Measurements from ENCODE around the gene LIPI.

GRCh38 chr21:14223365-14223764 lies 12.6 kb upstream of the LIPI start:
- TF ChIP-seq CTCF (IDR thresholded peaks at IDR 0.05) = no peak
- TF ChIP-seq POLR2A (IDR thresholded peaks at IDR 0.05) = no peak
